ENCODE results near the gene JAGN1. TPM values are rescaled to one million over a fixed set of nuclear protein-coding genes. Genes with fewer than 3 reads are reported as not detected.
"Not testable (repeated sequence)": the region's sequence is repeated elsewhere in the genome, so short reads cannot be mapped to it uniquely, and the experiment has no call there.

JAGN1 gene
- total RNA-seq, 2 donors from 2014 or later = 20.7 to 25.6 TPM

DNA sequence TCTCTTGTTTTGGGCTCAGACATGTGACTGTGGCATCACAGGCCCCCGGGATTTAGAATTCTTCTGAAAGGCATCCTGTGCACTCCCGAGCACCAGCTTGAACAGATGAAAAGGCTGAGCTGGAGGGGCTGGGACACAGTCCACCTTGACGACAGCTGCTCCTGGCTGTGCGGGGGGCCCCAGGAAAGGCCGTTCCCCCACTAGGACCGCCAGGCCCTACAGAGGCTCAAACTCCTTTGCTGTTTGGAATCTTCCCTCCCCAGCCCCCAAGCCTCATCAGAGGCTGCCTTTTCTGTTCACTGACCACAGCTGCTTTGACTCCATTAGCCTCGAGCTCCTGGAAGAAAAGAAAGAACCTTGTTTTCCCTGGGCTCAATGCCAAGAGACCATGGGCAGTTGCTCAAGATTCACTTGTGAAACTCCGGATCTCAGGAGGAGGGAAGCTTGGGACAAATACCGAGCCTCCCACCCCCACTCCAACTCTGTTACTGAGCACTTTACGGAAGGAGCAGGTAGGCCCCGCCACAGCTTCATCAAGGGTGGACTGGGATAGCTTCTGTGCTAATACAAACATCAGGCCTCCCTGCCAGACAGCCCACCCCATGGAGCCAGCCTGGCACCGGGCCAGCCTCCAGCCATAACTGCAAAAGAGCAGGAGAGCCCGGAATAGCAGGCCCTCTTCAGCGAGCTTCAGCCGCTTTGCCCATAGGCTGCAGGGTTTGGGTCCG lies 26.0 kb upstream of the JAGN1 start:
- intact Hi-C loops (cut with DNase I) = no loop called here
- peak; percentile 57 for DNase-seq
- ATAC-seq = peak; percentile 34 to 51

DNA sequence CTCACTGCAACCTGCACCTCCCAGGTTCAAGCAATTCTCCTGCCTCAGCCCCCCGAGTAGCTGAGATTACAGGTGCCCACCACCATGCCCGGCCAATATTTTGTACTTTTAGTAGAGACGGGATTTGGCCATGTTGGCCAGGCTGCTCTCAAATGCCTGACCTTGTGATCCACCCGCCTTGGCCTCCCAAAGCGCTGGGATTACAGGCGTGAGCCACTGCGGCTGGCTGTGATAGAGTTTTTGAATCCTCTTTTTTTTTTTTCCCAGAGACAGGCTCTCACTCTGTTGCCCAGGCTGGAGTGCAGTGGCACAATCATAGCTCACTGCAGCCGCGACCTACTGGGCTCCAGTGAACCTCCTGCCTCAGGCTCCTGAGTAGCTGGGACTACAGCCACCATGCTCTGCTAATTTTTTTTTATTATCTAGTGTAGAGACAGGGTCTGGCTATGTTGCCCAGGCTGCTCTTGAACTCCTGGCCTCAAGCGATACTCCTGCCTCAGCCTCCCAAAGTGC lies 25.2 kb upstream of the JAGN1 start:
- DNase-seq; intact Hi-C loops (cut with DNase I); ATAC-seq: not testable (repeated sequence)

DNA sequence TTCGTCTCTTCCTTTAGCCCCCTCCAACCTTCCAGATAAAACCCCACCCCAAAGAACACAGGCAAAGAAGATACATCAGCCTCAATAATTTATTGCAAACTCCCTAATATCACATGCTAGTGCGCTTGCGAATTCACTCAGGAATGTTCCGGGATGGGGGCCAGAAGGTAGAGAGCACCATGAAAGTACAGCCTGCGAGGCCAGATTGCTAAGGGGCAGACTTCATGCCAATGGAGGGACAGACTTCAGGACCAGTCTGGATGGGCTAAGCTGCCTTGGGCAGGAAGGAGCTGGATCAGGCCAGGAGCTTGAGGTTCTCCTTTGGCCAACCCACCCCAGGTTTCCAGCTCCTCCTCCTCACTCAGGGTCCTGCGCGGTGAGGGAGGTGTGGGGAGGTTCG lies 23.8 kb upstream of the JAGN1 start:
- intact Hi-C loops (cut with DNase I) = no loop called here
- DNase-seq = no peak
- ATAC-seq = no peak

DNA sequence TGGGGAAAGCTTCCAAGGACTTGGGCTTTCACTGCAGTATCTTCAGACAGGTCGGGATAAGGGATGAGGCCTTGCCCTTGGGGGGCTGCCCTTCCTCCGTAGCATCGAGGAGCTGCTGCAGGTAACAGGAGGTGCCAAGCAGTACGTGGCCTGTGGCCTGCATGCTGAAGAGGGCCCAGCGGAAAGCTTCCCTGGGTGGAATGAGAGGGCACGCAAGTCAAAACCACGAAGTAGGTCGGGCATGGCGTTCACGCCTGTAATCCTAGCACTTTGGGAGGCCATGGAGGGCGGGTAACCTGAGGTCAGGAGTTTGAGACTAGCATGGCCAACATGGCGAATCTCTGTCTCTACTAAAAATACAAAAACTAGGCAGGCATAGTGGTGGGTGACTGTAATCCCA lies 23.3 kb upstream of the JAGN1 start:
- no peak for DNase-seq

DNA sequence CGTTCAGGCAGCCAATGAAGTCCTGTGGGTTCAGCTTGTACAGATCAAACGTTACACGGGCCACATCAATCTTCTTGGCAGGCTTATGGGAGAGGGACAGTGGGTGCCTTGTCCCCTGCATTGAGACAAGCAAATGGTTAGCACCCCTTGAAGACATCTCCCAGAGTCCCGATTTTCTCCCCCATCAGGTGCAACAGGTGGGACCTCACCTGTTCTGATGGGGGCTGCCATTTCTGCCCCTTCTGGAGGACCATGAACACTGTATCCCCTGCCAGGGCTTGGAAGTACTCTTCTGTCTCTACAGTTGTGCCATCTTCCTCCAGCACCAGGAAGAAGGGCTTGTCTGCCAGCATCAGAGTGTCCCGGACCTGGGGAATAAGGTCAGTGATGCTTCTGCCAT lies 20.5 kb upstream of the JAGN1 start:
- intact Hi-C loops (cut with DNase I) = no loop called here
- ATAC-seq = no peak
- DNase-seq = no peak

More for the DNA sequence above, 23.3 kb upstream of the JAGN1 start:
- intact Hi-C loops (cut with DNase I) = no loop called here
- ATAC-seq = no peak

DNA sequence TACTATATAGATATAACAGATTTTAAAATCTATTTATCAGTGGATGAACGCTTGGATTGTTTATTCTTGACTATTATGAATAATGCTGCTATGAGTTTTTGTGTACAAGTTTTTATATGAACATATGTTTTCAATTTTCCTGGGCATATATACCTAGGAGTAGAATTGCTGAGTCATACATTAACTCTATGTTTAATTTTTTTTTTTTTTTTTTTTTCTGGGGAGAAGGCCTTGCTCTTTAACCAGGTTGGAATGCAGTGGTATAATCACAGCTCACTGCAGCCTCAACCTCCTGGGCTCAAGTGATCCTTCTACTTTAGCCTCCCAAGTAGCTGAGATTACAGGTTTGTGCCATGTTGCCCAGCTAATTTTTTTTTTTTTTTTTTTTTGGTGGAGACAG lies 19.4 kb upstream of the JAGN1 start:
- ATAC-seq (no peak), DNase-seq (no peak)
- intact Hi-C loops (cut with DNase I) = no loop called here

DNA sequence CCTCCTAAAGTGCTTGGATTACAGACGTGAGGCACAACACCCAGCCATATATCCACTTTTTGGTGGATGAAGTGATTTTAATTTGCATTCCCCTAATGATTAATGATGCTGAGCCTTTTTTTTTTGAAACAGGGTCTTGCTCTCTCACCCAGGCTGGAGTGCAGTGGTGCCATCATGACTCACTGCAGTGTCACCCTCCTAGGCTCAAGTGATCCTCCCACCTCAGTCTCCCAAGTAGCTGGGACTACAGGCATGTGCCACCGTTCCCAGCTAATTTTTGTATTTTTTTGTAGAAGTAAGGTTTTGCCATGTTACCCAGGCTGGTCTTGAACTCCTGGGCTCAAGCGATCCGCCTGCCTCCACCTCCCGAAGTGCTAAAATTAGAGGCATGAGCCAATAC lies 18.3 kb upstream of the JAGN1 start:
- intact Hi-C loops (cut with DNase I); ATAC-seq; DNase-seq: not testable (repeated sequence)

DNA sequence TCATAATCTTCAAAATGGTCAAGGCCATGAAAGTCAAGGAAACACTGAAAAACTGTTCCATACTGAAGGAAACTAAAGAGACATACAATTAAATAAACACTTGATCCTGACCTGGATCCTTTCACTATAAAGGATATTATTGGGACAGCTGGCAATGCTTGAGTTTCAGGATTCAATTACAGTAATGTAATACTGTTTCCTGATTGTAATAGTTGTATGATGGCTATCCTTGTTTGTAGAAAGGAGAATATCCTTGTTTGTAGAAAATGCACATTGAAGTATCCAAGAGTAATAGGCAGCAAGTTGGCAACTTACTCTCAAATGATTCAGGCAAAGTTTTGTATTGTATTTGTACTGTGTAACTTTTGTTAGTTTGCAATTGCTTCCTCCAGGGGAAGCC lies 15.0 kb upstream of the JAGN1 start:
- ATAC-seq (no peak), DNase-seq (no peak)
- intact Hi-C loops (cut with DNase I) = no loop called here

DNA sequence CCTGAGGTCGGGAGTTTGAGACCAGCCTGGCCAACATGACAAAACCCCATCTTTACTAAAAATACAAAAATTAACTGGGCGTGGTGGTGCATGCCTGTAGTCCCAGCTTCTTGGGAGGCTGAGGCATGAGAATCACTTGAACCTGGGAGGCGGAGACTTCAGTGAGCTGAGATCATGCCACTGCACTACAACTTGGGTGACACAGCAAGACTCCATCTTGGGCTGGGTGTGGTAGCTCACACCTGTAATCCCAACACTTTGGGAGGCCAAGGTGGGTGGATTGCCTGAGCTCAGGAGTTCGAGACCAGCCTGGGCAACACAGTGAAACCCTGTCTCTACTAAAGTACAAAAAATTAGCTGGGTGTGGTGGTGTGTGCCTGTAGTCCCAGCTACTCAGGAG lies 14.2 kb upstream of the JAGN1 start:
- ATAC-seq; DNase-seq; intact Hi-C loops (cut with DNase I): not testable (repeated sequence)

DNA sequence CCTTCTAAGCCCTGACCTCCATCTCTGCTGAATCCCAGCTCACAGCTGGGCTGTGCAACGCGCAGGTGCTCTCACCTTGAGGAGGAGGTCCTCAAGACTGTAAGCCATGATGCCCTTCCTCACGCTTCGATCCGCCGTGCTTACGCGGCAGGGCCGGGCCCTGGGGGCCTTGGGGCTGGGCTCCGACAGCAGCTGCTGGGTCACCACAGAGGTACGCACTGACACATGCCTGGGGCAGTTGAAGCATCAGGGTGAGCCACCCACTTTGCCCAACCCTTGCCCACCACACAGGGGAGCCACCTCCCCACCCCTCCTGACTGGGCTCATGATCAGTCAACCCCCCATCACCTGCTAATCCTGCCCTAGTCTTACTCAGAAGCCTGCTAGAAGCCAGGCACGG lies 13.4 kb upstream of the JAGN1 start:
- no peak for DNase-seq
- ATAC-seq = no peak
- intact Hi-C loops (cut with DNase I) = no loop called here

DNA sequence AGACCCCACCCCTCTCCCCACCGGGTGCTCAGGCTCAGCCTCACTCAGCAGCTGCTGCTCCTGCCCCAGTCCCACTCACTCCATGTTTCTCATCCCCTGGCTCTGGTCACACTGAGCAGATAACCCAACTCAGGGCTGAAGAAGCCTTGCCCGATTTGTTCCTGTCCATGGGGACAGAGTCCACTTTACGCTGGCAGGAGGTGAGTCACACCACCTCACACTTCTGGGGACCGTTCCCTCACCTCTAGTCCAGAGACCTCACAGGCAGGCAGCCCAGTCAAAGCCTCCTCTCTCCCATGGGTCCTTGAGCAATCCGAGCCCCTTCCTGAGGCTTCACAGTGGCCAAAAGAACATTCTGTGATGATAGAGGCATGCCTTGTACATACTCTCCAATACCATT lies 11.7 kb upstream of the JAGN1 start:
- ATAC-seq (peak in 1 of 2 donors; percentile 83), DNase-seq (no peak)
- intact Hi-C loops (cut with DNase I) = no loop called here

DNA sequence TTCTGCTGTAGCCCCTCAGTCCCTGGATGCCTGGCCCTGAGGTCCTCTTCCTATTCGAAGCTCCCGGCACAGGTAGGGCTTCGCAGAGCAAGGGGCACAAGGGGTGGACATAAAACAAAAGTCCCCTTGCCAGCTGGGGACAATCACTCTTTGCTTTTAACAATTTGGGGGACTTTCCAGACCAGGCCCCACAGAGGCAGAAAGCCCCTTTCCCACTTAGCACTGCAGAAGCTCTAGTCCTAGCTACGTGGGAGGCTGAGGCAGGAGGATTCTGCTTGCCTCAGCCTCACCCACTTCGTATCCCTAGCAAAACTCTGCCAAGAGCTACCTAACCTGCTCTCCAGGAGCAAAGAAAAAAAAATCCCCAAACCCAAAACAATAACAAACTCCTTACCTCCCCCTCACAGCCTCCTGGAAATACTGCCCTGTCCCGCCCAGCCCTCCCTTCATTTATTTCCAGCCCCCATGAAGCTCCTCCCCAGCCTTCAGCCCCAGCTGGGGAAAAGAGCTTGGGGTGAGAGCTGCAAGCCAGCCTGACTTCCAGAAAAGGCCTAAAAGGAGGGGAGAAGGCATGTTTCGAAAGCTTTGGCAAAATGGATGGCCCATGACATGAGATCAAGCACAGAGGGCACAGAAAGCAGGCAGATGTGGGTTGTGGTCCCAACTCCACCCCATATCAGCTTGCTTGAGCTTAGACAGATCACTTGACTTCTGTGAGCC lies 10.4 kb upstream of the JAGN1 start, which contains the start of gene CIDEC:
Gene CIDEC (minus strand): TSS at position 424 of the 720 bp plus-strand sequence. CDS start 1,767 bp downstream, outside the sequence.
- ATAC-seq (peak in 1 of 2 donors; percentile 59), DNase-seq (no peak)
- intact Hi-C loops (cut with DNase I) = no loop called here

DNA sequence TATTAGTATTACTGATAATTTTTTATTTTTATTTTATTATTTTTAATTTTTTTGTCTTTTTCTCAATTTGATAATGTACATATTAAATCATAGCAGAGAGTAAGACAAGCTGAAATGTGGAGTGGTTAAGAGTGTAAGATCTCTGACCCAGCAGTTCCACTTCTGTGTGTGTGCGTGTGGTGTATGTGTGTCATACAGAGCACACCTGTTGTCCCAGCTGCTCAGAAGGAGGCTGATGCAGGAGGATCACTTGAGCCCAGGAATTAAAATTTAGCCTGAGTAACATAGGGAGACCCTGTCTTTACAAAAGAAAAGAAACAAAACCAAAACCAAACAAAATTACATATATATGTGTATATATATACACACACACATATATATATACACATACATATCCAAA lies 9.0 kb upstream of the JAGN1 start:
- intact Hi-C loops (cut with DNase I) = no loop called here
- DNase-seq (no peak), ATAC-seq (no peak)

DNA sequence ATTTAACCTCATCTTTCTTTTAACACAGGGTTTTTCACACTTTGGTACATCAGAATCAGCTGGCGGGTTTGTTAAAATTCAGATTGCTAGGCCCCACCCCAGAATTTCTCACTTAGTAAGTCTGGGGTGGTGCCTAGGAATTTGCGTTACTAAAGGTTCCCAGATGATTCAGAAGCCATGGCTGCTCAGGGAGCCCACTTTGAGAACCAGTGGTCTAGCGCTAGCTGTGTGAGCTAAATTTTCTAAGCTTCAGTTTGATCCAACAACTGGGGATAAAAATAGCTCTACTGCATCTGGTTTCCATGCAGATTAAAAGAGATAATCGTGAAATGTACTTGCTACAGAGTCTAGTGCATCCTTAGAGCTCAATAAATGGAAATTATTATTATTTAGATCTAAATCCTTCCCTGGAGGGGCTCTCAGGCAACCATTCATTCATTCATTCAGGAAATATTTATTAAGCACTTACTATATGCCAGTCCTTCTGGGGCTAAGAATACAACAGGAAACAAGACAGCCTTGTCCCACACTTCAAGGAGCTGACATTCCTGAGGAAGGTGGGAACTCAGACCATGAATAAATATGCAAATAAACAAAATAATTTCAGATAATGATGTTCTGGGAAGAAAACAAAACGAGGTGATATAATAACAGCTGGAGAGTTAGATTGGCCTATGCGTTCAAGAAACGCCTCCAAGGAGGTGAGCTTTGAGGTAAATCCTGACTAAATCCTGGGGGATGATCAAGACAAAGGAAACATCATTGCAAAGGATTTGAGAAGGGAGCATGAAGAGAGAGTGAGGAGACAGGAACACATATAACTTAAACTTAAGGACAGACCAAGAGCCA lies 6.5 kb upstream of the JAGN1 start:
- ATAC-seq (no peak), DNase-seq (no peak)
- intact Hi-C loops (cut with DNase I) = no loop called here

DNA sequence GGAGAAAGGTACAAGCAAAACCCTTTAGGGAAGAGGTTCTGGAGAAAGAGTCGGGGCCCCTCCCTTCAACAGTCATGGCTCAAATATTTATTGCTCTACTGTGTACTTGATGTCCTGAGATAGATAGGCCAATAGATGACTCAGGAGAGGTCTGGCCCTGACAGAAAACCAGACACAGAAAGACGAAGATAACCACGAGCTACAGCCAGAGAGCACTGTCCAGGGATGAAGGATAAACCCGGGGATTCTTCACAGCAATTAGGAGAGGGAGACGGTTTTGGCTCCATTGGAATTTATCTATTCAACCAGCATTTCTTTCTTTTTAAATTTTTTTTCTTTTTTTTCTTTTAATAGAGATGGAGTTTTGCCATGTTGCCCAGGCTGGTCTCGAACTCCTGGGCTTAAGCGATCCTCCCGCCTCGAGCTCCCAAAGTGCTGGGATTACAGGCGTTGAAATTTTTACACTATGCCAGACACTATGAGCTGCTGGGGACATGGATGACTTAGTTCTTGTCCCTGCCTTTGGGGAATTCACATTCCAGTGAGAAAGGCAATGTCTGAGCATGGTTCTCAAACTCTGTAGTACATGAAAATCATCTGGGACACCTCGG lies 5.8 kb upstream of the JAGN1 start:
- ATAC-seq = peak in 1 of 2 donors; percentile 93
- no peak for DNase-seq
- intact Hi-C loops (cut with DNase I) = no loop called here

DNA sequence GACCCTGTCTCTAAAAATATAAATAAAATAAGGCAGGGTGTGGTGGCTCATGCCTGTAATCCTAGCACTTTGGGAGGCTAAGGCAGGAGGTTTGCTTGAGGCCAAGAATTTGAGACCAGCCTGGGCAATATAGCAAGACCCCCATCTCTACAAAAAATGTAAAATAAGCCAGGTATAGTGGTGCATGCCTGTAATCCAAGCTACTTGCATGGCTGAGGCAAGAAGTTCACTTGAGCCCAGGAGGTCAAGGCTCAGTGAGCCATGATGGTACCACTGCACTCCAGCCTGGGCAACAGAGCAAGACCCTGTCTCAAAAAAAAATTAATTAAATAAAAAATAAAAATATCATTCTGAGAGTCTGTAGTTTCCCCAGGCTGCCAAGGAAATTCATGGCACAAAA lies 4.1 kb upstream of the JAGN1 start:
- no peak for ATAC-seq
- intact Hi-C loops (cut with DNase I) = no loop called here
- DNase-seq = no peak

DNA sequence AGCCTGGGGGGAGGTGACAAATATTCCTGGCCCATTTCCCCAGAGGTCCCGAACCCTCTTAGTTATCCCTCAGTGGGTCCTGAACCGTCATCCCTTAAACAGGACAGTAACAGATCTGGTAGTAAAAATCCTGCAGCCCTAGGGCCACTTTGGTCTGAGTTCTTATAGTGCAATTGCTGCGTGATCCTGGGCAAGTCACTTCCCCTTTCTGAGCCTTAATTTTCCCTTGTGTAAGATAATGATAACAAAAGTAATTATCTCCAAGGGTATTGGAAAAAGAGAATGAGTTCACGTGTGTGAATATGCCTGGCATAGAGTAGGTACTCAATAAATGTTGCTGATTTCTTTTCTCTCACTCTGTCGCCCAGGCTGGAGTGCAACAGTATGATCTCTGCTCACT lies 2.9 kb upstream of the JAGN1 start:
- ATAC-seq = no peak
- DNase-seq = no peak
- intact Hi-C loops (cut with DNase I) = no loop called here

DNA sequence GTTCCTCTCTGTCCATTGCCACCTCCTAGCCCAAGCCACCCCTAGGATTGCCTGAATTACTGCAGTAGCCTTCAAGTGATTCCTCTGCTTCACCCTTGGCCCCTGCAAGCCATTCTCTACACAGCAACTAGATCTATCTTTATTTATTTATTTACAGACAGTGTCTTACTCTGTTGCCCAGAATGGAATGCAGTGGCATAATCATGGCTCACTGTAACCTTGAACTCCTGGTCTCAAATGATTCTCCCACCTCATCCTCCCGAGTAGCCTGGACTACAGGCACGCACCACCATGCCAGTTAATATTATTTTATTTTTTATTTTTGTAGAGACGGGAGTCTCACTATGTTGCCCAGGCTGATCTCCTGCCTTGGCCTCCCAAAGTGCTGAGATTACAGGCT lies 1.9 kb upstream of the JAGN1 start:
- ATAC-seq (no peak), DNase-seq (no peak)
- intact Hi-C loops (cut with DNase I) = no loop called here

DNA sequence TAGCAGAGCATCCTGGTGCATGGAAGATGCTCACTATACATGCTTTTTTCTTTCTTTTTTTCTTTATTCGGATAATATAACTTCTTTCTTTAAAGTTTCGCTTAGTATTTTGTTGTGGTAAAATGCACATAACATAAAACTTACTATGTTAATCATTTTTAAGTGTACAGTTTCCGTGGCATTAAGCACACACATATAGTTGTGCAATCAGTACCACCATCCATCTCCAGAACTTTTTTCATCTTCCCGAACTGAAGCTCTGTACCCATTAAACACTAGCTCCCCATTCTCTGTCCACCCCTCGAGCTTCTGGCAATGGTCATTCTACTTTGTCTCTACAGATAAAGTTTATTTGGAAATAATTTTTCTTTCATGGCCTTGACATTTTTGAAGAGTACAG lies 1.0 kb upstream of the JAGN1 start:
- intact Hi-C loops (cut with DNase I) = no loop called here
- ATAC-seq = no peak
- no peak for DNase-seq
